ENCODE results near the gene RRM2.
A peak's percentile ranks its signal among the peaks of the same experiment; 100 is the strongest.
"Not testable (repeated sequence)": the region's sequence is repeated elsewhere in the genome, so short reads cannot be mapped to it uniquely, and the experiment has no call there.

Gene RRM2

DNA sequence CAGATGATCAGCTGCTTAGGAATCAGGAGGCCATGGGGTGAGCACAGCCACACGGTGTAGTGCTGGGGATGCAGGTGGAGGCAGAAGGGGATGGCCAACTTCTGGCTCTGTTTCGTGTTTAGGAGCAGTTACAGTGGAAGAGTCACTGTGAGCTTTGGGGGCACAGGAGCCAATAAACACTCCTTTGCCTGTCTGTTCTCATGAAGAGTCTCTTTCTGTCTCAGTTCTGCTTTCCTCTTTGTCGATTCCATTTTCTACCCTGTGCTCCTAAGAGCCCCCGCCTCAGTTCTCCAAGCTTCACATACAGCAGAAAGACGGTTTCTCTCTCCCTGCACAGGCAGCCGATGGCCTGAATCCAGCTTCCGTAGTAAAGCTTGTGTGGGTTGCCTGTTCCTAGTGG, 21.0 kb upstream of the RRM2 start:
- TF ChIP-seq, protein P1, sequence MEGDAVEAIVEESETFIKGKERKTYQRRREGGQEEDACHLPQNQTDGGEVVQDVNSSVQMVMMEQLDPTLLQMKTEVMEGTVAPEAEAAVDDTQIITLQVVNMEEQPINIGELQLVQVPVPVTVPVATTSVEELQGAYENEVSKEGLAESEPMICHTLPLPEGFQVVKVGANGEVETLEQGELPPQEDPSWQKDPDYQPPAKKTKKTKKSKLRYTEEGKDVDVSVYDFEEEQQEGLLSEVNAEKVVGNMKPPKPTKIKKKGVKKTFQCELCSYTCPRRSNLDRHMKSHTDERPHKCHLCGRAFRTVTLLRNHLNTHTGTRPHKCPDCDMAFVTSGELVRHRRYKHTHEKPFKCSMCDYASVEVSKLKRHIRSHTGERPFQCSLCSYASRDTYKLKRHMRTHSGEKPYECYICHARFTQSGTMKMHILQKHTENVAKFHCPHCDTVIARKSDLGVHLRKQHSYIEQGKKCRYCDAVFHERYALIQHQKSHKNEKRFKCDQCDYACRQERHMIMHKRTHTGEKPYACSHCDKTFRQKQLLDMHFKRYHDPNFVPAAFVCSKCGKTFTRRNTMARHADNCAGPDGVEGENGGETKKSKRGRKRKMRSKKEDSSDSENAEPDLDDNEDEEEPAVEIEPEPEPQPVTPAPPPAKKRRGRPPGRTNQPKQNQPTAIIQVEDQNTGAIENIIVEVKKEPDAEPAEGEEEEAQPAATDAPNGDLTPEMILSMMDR (IDR thresholded peaks at IDR 0.05): no peak
- H3K27ac ChIP-seq: no peak overlapping the region
- H3K4me3 ChIP-seq: no peak overlapping the region
- no peak for DNase-seq (ENCODE audit: low spot score)

DNA sequence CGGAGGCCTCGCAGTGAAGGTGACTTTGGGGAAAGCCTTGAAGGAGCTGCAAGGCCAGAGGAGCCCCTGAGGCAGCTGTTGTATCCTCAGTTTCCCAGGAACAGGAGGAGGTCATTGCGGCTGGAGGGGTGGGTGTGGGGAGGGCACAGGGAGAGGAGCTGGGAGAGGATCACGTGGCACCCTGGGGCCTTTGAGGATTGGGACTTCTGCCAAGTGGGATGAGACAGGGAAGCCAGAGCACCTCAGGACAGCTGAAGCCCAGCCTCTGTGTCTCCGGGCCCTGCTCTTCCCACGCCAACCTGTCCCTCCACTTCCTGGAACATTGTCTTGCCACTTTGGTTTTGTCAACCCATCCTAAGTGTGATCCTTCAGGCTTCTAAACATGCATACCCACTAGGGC, 19.4 kb upstream of the RRM2 start:
- Histone ChIP-seq H3K27ac (no peak overlapping the region), H3K4me3 (no peak overlapping the region)
- no peak for DNase-seq (ENCODE audit: low spot score)
- TF ChIP-seq, protein P1 (IDR thresholded peaks at IDR 0.05): no peak

DNA sequence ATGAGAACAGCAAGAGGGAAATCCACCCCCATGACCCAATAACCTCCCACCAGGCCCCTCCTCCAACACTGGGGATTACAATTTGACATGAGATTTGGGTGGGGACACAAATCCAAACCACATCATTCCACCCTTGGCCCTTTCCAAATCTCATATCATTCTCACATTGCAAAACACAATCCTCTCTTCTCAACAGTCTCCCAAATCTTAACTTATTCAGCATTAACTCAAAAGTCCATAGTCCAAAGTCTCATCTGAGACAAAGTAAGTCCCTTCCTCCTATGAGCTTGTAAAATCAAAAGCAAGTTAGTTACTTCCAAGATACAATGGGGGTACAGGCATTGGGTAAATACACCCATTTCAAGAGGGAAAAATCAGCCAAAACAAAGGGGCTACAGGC, 17.6 kb upstream of the RRM2 start:
- H3K4me3 ChIP-seq; H3K27ac ChIP-seq; DNase-seq (ENCODE audit: low spot score): not testable (repeated sequence)

DNA sequence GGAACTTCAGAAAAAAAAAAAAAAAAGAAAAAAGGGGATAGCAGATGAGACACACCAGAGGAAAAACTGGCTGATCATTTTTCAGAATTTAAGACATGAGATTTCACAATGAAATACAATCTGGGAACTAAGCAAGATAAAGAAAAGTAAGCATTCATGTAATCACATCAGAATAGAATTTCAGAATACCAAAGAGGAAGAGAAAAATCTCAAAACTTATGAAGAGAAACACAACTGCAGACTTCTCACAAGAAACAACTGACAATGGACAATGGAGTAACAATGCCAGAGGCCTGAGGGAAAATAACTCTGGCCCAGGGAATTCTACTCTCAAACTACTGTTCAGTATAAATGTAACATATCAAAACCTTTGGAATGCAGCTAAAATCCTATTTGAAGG, 13.2 kb upstream of the RRM2 start:
- Histone ChIP-seq H3K4me3 (no peak overlapping the region), H3K27ac (no peak overlapping the region)
- TF ChIP-seq, protein P1 (IDR thresholded peaks at IDR 0.05): no peak
- DNase-seq (ENCODE audit: low spot score): no peak

DNA sequence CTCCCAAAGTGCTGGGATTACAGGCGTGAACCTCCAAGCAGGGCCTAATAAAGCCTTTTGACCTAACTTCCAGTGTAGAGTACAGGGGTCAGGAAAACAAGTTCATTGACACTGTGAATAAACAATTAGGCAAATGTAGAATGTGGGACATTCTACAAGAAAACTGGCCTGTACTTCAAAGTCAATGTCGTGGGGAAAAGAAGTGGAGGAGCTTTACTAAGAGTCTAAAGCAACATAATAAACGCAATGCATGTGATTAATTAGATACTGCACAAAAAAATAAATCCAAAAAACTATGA, 3.6 kb upstream of the RRM2 start:
- no peak for DNase-seq (ENCODE audit: low spot score)
- TF ChIP-seq, protein P1 (IDR thresholded peaks at IDR 0.05): no peak
- Histone ChIP-seq H3K27ac (no peak overlapping the region), H3K4me3 (no peak overlapping the region)

DNA sequence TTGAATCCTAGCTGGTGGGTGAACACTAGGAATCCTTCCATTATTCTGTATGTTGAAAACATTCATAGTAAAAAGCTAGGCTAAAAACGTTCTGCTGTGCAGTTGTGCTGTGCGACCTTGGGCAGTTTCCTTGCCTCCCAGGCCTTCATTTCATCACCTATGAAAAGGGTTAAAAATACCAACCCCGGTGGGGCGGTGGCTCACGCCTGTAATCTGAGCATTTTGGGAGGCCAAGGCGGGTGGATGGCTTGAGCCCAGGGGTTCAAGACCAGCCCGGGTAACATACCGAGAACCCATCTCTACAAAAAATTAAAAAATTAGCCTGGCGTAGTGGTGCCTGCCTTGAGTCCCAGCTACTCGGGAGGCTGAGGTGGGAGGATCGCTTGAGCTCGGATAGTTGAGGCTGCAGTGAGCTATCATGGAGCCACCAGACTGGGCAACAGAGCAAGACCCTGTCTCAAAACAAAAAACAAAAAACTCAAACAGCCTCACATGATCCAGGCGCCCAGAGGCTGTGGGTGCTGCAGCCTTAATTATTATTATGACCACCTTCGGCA, 2.9 kb upstream of the RRM2 start:
- Histone ChIP-seq H3K27ac (peak overlapping the region in 1 of 2 donors; percentile 68), H3K4me3 (peak overlapping the region; percentile 71)
- TF ChIP-seq, protein P1 (IDR thresholded peaks at IDR 0.05): no peak
- no peak for DNase-seq (ENCODE audit: low spot score)

DNA sequence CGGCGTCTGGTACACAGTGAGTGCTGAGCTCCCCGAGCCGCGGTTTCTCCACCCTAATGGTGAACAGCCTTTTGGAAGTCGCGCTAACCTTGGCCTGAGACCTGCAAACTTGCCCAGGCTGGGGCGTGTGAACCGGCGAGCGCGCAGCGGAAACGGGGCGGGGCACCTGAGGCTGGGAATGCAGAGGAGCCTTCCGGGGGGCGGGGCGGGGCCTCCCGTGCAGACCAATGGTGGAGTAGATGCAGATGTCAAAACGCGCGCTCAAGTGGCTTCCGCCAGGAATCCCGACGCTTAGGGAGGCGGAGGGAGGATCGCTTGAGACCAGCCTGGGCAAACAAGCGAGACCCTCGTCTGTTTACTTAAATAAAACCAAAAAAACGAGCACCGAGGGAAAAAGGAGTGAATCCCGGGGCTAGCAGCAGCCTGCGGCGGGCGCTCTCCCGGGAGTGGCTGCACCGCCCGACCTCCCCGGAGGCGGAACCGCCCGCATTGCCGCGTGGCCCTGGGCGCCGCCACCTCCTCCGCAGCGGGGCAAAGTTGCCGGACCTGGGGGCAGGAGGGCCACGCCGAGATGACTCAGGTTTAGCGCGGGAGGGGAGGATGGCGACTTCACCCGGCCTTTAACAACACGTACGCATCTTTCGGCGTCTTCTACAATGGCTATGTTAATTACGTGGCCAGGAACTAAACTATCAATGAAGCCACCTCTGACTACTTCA, 2.2 kb upstream of the RRM2 start:
- DNase-seq (ENCODE audit: low spot score): peak; percentile 94
- H3K4me3 ChIP-seq: peak overlapping the region; percentile 71
- H3K27ac ChIP-seq: peak overlapping the region; percentile 40 to 68
- TF ChIP-seq, protein P1 (IDR thresholded peaks at IDR 0.05): no peak
